ENCODE data around the gene PCNX1.

The PCNX1 gene

DNA sequence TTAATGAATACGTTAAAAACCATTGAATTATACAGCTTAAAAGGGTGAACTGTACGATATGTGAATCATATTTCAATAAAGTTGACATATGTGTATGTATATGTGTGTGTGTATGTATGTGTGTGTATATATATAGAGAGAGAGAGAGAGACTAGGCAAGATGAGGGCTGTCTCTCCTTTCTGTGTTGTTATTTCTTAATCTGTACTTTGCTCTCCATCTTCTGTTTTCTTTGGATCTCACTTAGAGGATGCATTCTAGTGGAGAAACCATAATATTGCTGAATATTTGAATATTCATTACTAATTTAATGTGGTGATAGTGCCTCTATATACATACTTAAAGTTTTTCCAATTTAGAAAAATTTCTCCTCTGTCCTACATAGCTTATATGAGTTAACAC, 50.5 kb downstream of the PCNX1 start:
- DNase-seq (ENCODE audit: low read depth, low spot score) = no peak

DNA sequence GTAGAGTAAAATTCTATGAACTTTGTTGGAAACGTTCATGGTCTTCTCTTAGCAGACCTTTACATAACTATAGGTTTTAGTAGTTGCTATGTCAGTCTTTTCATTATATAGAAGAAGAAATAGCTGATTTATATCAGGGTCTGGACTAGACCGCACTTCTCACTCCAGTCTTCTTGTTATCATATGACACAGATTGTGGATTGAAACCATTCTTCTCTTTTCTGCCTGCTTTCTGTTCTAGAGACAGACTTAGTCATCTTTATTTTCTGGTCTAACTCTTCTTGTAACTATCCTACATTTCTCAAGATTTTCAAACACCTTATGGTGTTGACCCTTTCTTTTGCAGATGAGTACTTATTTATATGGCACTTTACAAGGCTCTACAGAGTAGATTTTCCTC, 55.7 kb downstream of the PCNX1 start:
- no peak for DNase-seq (ENCODE audit: low read depth, low spot score)

DNA sequence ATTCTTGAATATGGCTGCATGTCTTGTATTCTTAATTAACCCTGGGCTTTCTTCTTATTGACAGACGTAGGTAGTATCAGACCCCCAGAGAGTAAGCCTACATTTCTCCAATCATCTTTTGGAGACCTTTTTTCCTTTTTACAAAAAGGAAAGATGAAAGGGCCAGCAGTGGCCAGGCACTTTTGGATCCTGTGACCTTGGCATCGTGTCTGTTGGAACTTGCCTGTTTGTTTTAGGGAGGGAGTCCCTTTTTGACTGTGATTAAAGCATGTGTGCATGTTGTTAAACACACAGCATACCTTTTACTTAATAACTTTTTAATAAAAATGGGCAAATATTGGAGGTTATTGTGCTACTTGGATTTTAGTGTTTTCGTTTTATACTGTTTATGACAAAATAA, 57.2 kb downstream of the PCNX1 start:
- no peak for DNase-seq (ENCODE audit: low read depth, low spot score)

DNA sequence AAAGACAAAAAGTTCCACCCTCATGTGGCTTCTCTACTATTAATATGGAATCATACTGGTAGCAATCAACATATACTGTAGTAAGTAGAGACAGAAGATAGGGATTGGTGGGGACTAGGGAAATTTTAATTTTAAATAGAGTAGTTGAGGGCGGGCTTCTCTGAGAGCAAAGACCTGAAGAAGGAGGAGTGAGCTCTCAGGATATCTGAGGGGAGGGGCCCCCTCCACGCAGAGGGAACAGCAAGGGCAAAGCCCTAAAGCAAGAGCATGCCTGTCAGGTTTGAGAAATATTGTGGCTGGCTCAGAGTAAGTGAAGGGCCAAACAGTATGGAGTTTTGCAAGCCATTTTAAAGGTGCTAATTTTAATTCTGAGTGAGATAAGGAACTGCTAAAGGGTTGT, 64.3 kb downstream of the PCNX1 start:
- DNase-seq (ENCODE audit: low read depth, low spot score) = no peak

DNA sequence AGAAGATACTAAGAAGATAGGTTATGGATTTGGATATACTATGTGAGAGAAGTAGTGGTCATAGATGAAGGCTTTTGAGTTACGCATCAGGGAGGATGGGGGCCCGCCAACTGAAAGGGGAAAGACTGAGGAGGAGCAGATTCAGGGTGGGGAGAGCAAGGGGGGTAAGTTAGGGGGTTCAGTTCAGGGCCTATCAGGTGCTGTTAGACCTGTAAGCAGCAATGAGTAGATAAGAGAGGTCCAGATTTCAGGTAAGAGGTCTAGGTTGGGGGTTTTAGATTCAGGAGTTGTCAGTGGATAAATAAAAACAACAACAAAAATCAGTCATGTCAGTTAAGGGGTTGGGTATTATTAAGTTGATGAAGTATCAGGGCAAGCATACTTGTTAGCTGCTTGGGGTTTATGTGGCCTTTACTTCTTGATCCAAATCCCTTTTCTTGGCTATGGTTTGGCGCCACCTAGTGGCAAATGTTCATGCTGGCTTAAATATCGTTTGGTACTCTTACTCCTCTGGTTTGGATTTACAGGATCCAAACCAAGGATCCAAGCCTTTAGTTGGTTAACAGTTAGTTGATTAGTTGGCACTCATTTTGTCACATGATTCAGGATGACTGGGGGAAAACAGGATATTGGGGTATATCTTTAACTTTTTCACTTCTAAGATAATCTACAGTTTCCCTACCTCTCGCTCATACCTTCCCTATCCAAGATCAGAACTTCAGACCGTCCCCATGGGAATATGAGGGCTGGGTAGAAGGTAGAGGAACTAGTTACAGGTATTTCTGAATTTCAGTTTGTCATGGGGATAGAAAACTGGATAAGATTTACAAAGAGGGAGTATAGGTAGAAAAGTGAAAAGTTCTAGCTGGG, 65.1 kb downstream of the PCNX1 start:
- DNase-seq (ENCODE audit: low read depth, low spot score) = peak; percentile 57

DNA sequence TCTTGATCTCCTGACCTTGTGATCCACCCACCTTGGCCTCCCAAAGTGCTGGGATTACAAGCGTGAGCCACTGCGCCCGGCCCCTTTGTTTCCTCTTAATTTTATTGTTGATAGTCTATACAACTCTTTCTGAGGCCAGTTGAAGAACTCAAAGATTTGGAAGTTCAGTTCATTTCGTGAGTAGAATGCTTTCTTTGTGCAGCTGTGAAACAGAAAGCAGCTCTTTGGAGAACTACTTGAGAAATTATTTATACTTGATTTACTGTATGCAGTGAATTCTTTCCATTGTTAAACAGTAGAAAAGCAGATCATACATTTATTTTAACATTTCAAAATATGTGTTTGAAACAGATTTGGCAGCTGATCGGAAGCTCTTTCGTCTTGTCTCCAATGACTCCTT, 69.3 kb downstream of the PCNX1 start:
- DNase-seq (ENCODE audit: low read depth, low spot score) = no peak

DNA sequence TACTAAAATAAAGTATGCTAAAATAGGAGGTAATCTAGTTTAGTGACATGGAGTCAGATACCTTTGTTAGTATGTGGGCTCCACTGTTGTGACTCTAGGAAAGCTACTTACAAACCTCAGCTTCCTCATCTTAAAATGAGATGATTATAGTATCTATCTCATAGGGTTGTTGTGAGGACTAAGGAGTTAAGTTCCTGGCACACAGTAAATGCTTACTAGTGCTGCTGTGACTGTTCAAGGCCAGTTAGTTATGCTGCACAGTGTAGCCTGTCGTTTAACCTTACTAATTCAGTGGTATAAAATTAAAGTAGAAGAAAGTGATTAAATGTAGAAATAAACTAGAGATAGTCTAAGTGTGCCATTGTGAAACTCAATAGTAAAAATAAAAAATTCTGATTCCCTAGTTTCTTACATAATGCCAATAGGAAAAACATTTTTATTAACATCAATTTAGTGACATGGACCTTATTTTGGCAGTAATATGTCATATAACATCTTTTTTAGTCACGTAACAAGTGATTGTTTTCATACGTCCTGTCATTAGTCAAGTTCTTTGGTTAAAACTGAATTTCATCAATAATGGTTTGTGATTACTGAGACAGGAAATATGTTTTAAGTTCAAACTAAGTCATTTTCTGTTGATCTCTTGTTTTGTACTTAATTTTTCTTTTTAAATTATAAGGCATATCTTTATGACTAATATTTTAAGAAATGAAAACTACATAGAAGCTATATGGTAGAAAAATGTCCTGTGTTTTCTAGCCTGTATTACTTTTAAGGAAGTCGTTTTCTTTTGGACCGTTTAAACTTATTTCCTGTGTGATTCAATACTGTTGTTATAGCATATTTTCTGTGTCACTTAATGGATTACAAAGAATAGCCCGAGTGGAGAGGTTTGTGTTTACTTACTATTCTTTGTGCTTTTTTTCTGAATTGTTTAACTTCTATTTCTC, 74.0 kb downstream of the PCNX1 start:
- DNase-seq (ENCODE audit: low read depth, low spot score) = no peak

DNA sequence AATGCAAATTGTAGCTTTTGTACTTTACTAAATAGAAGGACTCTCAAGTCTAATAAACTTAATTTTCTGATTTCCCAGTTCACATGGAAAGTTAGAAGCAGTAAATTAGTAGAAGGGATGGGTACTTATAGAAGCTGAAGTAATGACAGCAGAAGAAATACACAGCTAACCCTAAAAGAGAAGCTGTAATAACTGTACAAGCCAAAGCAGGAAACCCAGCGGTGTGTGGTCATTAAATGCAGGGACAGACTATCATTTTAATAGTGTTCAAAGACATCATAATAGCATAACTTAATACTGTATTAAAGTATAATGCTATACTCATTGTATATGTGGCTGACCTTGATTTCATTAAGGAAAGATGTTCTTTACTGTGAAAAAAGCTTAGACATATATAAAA, 74.9 kb downstream of the PCNX1 start:
- DNase-seq (ENCODE audit: low read depth, low spot score) = no peak

DNA sequence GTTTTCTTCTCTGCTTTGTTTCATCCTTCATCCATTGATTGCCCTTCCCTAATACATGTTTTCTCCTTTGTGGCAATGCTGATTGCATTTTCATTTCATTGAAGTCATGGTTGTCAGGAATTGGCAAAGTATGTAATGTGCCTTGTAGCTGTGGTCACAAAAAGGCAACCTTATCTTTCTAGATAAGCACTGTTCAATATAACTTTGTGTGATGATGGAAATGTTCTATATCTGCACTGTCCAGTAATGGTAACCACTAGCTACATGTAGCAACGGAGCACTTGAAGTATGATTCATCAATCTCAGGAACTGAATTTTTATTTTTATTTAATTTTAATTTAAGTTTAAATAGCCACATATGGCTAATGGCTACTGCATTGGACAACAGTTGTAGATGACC, 79.8 kb downstream of the PCNX1 start:
- no peak for DNase-seq (ENCODE audit: low read depth, low spot score)

DNA sequence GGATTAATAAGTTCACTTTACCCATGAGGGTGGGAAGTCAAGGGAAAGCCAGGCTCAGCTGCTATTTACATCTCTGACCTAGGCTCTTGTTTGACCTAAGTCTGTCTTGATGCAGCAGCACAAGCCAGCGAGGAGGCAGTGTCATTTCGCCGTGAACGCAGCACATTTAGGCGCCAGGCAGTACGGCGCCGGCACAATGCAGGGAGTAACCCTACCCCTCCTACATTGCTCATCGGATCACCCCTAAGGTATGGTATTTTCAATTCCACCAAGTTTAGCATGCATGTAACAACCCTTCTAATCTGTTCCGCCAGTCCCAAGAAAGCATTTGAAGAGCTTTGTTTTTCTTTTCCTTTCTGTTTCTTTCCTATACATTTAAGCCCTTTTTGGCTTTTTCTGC, 81.2 kb downstream of the PCNX1 start:
- DNase-seq (ENCODE audit: low read depth, low spot score) = no peak

DNA sequence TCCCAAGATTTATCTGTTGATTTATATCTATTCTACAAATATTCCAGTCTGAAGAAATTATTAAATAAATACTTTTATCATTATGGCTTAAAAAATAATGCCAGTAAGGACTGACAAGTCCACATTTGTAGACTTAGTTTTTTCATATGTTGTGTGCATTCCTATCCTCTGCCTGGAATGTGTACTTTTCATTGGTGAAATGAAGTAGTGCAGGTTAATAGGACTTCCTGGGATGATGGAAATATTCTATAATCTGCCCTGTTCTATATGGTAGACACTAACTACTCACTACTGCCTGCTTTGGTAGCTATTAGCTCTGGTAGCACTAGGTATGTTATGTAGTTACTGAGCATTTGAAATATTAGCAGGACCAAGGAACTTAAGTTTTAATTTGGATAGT, 86.7 kb downstream of the PCNX1 start:
- DNase-seq (ENCODE audit: low read depth, low spot score) = no peak

DNA sequence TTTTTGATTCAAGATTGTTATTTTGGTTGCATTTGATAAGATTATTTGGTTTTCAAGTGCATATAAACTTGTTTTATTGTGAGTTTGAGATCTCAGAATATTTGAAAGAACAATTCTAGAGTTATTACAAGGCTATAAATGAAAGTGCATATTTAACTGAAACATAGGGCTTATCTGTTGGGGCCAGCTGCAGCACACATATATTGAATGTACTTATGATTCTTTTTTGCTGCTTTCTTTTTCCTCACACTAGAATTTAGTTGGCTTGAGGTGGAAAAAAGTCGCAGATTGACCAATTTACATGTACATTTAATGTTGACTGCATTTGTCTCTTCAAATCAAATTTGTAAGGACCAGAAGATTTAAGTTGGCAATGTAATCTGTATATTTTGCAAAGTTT, 88.0 kb downstream of the PCNX1 start:
- no peak for DNase-seq (ENCODE audit: low read depth, low spot score)

DNA sequence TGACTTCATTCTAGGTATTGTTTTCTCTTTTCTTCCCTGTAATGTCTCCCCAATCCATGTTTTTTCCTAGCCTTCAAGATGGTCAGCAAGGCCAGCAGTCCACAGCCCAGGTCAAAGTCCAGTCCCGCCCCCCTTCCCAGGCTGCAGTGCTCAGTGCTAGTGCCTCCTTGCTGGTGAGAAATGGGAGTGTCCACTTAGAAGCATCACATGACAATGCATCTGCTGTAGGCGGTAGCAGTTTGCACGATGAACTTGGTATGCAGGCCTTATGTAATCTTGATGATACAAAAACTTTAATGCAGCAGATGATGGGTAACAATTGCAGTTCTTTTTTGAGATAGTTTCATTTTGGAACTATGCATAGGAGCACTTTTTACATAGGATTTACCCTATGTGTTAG, 88.4 kb downstream of the PCNX1 start:
- DNase-seq (ENCODE audit: low read depth, low spot score) = no peak

DNA sequence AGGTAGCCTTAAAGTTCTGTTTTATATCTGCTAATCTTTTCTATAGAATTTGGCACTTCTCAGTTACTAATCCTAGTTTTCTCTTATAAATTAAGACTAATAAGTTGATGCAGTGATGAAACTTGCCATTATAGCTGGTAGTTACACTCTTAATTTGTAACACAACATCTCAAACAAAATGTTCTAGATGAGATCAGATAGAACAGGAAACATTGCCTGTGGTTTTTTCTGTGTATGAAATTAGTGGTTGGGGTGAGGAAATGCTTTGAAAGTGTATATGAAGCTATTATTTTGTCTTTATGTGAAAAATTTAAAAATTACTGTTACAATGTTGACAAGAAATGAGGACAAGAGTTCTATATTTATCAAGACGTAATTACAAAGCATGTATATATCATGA, 91.9 kb downstream of the PCNX1 start:
- DNase-seq (ENCODE audit: low read depth, low spot score) = no peak

DNA sequence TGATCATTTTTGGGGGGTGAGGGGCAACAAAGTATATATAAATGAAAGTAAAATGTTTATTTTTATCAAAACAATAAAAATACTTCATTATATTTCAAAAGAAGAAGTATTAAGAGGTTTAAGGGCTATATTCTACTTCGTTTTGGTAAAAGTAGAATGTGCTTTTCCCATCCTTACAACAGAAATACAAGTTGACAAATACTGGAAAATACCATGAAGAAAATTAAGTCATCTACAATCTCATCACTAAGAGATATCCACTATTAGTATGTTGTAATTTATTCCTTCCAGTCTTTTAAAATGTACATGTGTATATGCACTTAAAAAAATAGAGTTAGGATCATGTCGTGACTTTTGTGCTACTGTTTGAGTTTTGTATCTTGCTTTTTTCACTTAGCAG, 92.8 kb downstream of the PCNX1 start:
- no peak for DNase-seq (ENCODE audit: low read depth, low spot score)

DNA sequence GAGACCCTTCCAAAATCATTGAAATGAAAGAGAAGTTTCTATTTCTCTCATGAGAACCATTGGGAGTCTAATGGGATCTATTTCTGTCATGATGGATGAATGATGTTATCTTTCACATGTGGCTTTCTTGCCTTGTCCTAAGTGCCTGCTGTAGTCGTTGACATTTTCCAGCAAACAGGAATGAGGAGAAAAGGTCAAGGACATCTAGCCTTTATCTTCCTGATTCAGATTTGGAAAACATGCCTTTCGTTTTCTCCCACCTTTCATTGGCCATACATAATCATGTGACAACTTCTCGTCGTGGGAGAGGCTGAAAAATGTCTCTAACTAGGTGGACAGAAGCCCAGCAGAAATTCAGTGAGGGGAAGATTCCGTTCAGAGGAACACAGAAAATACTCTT, 94.5 kb downstream of the PCNX1 start:
- DNase-seq (ENCODE audit: low read depth, low spot score) = no peak

DNA sequence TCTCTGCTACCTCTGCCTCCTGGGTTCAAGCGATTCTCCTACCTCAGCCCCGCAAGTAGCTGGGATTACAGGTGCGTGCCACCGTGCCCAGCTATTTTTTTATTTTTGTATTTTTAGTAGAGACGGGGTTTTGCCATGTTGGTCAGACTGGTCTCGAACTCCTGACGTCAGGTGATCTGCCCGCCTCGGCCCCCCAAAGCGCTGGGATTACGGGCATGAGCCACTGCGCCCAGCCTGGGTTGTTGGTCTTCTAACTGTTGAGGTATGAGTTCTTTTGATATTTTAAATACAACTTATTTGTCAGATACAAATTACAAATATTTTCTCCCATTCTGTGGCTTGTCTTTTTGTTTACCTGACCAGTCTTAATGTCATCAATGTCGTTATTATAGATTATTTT, 95.9 kb downstream of the PCNX1 start:
- no peak for DNase-seq (ENCODE audit: low read depth, low spot score)

DNA sequence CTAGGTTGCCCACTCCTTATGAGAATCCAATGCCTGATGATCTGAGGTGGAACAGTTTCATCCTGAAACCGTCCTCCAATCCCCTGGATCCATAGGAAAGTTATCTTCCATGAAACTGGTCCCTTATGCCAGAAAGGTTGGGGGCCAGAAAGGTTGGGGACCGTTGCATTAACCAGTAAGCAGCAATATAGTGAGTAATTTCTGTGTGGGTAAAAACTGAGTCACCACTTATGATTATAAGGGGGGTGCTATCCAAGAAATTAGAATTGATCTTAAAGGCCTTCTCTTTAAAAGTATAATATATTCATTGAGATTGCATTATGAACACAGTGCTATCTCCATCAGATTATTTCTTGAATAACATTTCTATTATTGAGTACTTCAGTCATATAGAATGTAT, 97.2 kb downstream of the PCNX1 start:
- DNase-seq (ENCODE audit: low read depth, low spot score) = no peak

DNA sequence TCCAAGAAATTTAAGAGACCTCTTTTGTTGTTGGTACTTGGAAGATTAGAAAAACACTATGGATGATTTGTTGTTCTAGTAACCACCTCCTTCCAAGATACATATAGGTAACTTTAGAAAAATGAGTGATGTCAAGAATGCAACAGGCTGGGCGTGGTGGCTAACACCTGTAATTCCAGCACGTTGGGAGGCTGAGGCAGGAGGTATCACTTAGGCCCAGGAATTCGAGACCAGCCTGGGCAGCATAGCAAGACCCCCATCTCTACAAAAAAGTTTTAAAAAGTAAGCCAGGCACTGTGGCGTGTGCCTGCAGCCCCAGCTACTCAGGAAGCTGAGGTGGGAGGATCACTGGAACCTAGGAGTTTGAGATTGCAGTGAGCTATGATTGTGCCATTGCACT, 97.8 kb downstream of the PCNX1 start:
- DNase-seq (ENCODE audit: low read depth, low spot score) = no peak

DNA sequence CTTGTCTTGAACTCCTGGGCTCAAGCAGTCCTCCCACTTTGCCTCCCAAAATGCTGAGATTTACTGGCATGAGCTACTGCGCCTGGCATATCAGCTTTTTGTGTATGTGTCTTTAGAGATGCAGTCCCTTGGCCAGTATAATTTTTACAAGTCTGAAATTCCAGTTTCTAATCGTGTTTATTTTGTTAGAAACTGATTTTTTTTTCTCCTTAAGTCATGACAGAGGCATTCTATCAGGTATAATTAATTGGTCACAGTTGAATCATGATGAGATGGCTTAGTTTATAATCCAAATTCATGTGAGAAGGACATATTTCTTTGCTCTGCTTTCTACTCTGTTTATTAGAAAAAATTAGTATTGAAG, 98.9 kb downstream of the PCNX1 start:
- DNase-seq (ENCODE audit: low read depth, low spot score) = no peak

DNA sequence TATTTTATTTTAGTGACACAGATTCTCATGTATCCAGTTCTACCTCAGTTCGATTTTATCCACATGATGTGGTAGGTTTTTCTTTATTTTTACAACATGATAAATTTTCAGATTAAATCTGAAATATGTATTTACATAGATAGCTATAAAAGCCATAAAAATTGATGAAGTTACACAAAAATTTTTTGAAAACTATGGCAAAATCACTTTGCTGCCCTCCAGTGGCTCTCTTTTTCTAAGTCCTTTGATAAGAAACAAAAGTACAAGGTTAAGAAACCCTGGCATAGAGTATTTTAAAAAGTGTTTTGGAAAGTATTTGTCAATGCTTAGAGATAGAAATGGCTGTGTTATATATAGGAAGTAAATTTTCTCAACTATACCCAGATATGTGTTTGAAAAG, 104.2 kb downstream of the PCNX1 start:
- no peak for DNase-seq (ENCODE audit: low read depth, low spot score)

DNA sequence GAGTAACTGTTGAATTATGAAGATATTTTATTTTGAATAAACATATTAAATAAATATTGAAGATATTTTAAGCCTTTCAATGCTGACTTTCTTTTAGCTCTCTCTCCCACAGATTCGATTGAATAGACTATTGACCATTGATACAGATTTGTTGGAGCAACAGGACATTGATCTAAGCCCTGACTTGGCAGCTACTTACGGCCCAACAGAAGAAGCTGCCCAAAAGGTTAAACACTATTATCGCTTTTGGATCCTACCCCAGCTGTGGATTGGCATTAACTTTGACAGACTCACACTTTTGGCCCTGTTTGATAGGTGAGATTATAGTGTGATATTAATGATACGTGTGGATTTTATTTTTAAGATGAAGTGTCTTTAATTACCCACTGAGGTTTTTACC, 105.6 kb downstream of the PCNX1 start:
- DNase-seq (ENCODE audit: low read depth, low spot score) = no peak

Data from brain pericyte (primary cell).